Measurements from ENCODE around the gene NPAS3. TPM values are rescaled to one million over a fixed set of nuclear protein-coding genes. Genes with fewer than 3 reads are reported as not detected.

Gene NPAS3
- total and polyA plus RNA-seq, 11 donors, result 0.15 to 3.4 (median 0.92) TPM

- Histone ChIP-seq H3K27ac (no peak overlapping the region), H3K9me3 (no peaks in the 10 kb centered on the region), H3K27me3 (no peaks in the 10 kb centered on the region), H3K4me1 (peaks cover 0 to 12% (median 0%) of the 10 kb centered on the region in 12 donors), H3K36me3 (no peaks in the 10 kb centered on the region), H3K4me3 (no peak overlapping the region)
- intact Hi-C loops (cut with DNase I), result no loop called here
- DNase-seq, result no peak
- TF ChIP-seq, protein P1, sequence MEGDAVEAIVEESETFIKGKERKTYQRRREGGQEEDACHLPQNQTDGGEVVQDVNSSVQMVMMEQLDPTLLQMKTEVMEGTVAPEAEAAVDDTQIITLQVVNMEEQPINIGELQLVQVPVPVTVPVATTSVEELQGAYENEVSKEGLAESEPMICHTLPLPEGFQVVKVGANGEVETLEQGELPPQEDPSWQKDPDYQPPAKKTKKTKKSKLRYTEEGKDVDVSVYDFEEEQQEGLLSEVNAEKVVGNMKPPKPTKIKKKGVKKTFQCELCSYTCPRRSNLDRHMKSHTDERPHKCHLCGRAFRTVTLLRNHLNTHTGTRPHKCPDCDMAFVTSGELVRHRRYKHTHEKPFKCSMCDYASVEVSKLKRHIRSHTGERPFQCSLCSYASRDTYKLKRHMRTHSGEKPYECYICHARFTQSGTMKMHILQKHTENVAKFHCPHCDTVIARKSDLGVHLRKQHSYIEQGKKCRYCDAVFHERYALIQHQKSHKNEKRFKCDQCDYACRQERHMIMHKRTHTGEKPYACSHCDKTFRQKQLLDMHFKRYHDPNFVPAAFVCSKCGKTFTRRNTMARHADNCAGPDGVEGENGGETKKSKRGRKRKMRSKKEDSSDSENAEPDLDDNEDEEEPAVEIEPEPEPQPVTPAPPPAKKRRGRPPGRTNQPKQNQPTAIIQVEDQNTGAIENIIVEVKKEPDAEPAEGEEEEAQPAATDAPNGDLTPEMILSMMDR (IDR thresholded peaks at IDR 0.05), result no peak
- no peak for TF ChIP-seq POLR2A (IDR thresholded peaks at IDR 0.05)
- no peak for ATAC-seq
- WGBS, 4 donors, result 82 to 96% (median 88%) methylated on average over 7 of the region's 7 CpGs
Observed at GRCh38 chr14:33457617-33458016, 518.9 kb downstream of the NPAS3 start.

- Histone ChIP-seq H3K9me3 (no peaks in the 10 kb centered on the region), H3K4me3 (no peak overlapping the region), H3K36me3 (no peaks in the 10 kb centered on the region), H3K27me3 (no peaks in the 10 kb centered on the region), H3K27ac (peak overlapping the region in 1 of 12 donors; percentile 35), H3K4me1 (no peaks in the 10 kb centered on the region)
- intact Hi-C loops (cut with DNase I), result no loop called here
- DNase-seq (no peak), ATAC-seq (no peak)
- 69 to 86% (median 79%) methylated on average over 1 of the region's 1 CpG for WGBS, 4 donors
- TF ChIP-seq POLR2A (IDR thresholded peaks at IDR 0.05), result no peak
- TF ChIP-seq, protein P1 (IDR thresholded peaks at IDR 0.05), result no peak
Observed at GRCh38 chr14:33460164-33460563, 521.5 kb downstream of the NPAS3 start.

DNA sequence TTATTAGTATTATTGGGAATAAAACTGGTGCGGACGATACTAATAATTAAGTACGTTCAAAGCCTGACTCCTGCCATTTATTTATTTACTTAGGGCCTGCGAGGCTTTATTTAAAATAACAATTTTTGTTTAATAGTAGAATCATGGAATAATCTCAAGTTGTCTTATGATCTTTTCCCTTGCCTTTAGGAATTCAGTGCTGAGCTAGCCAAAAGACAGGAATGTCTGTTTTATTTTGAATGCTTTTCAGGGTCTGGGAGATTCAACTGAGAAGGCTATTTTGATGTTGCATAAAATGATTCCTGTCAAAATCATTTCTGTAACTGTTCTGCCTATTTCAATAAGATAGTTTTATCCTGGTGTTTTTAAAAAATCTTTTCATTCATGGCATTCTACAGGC lies 522.4 kb downstream of the NPAS3 start:
- intact Hi-C loops (cut with DNase I), result no loop called here

GRCh38 chr14:33463731-33464130 lies 525.1 kb downstream of the NPAS3 start:
- H3K4me1 ChIP-seq, result no peaks in the 10 kb centered on the region
- H3K36me3 ChIP-seq, result no peaks in the 10 kb centered on the region
- intact Hi-C loops (cut with DNase I), result no loop called here

More for the DNA sequence above, 522.4 kb downstream of the NPAS3 start:
- Histone ChIP-seq H3K9me3 (no peaks in the 10 kb centered on the region), H3K27ac (peak overlapping the region in 1 of 12 donors; percentile 35), H3K36me3 (no peaks in the 10 kb centered on the region), H3K27me3 (no peaks in the 10 kb centered on the region), H3K4me1 (no peaks in the 10 kb centered on the region), H3K4me3 (no peak overlapping the region)
- DNase-seq (no peak), ATAC-seq (no peak)
- WGBS, 4 donors, result 70 to 85% (median 83%) methylated on average over 4 of the region's 4 CpGs
- no peak for TF ChIP-seq POLR2A (IDR thresholded peaks at IDR 0.05)
- TF ChIP-seq, protein P1 (IDR thresholded peaks at IDR 0.05), result no peak

More at GRCh38 chr14:33463731-33464130, 525.1 kb downstream of the NPAS3 start:
- no peak for DNase-seq
- H3K27me3 ChIP-seq, result no peaks in the 10 kb centered on the region
- ATAC-seq, result no peak
- no peak overlapping the region for H3K4me3 ChIP-seq
- WGBS, 4 donors, result 95 to 100% (median 97%) methylated on average over 2 of the region's 2 CpGs
- no peak for TF ChIP-seq POLR2A (IDR thresholded peaks at IDR 0.05)
- TF ChIP-seq, protein P1 (IDR thresholded peaks at IDR 0.05), result no peak
- no peaks in the 10 kb centered on the region for H3K9me3 ChIP-seq
- no peak overlapping the region for H3K27ac ChIP-seq
